GM12892 (cell line): ENCODE measurements around the gene APBA2.

ENCODE experiments used
- POLR2A ChIP-seq: IDR thresholded peaks from 2 replicates; pipeline ENCODE4 v1.6.1; 2011; ENCODE audit warnings: low read depth, low read length, control low read depth
- POLR2AphosphoS5 ChIP-seq: IDR thresholded peaks from 2 replicates; pipeline ENCODE4 v1.6.1; 2011; ENCODE audit warnings: low read depth, low read length, control low read depth
- TAF1 ChIP-seq: IDR thresholded peaks from 2 replicates; pipeline ENCODE4 v1.6.1; 2011; ENCODE audit warnings: low read depth, mild to moderate bottlenecking, control low read depth, low read length, borderline replicate concordance

GRCh38 chr15:29014493-29014892, 128.7 kb downstream of the APBA2 start:
- TF ChIP-seq POLR2AphosphoS5 (no peak), POLR2A (no peak), TAF1 (no peak)
